ENCODE measurements around the gene ZMYND11.

- TF ChIP-seq CTCF (conservative IDR thresholded peaks at IDR 0.05; ENCODE audit: low read length) (no peak), EZH2phosphoT487 (IDR thresholded peaks at IDR 0.05; ENCODE audit: borderline replicate concordance) (no peak)
Measured at GRCh38 chr10:287026-287709, 151.9 kb downstream of the ZMYND11 start.

Measured in Loucy (cell line).